Progenitor cell of endocrine pancreas (in vitro differentiated cells): ENCODE measurements around the gene ZIC1. TPM values are rescaled to one million over a fixed set of nuclear protein-coding genes. Genes with fewer than 3 reads are reported as not detected.

Experiments used
- DNase-seq: peaks from one replicate; pipeline ENCODE4 v3.0.0; 2021; ENCODE audit warnings: low spot score; ENCODE audit not compliant: unreplicated experiment
- H3K27ac Mint-ChIP-seq: 2 replicates; pipeline ENCODE4 v1.8.0; 2021; ENCODE audit warnings: mild to moderate bottlenecking, moderate library complexity, mixed read lengths
- H3K27me3 Mint-ChIP-seq: 2 replicates; pipeline ENCODE4 v1.8.0; 2021; ENCODE audit warnings: mixed read lengths
- H3K36me3 Mint-ChIP-seq: 2 replicates; pipeline ENCODE4 v1.8.0; 2022; ENCODE audit warnings: mixed read lengths; ENCODE audit not compliant: insufficient read depth
- H3K4me1 Mint-ChIP-seq: 2 replicates; pipeline ENCODE4 v1.8.0; 2021; ENCODE audit warnings: low read depth, mixed read lengths
- H3K4me3 Mint-ChIP-seq: 2 replicates; pipeline ENCODE4 v1.8.0; 2021; ENCODE audit warnings: low read depth, mild to moderate bottlenecking, moderate library complexity, mixed read lengths
- H3K9me3 Mint-ChIP-seq: 2 replicates; pipeline ENCODE4 v1.8.0; 2021; ENCODE audit warnings: low read depth, mixed read lengths
- total RNA-seq: library from RNA; stranded (reverse); gene quantifications from 2 replicates; pipeline ENCODE4 v1.2.1, GENCODE V29; 2021
- TF ChIP-seq, protein P1 (sequence below): fragments of 200-600 bp; sonication (generic); IDR thresholded peaks from one replicate; pipeline ENCODE4 v1.5.0; 2021; ENCODE audit warnings: antibody characterized with exemption, mild to moderate bottlenecking; ENCODE audit not compliant: unreplicated experiment

Gene ZIC1
- total RNA-seq, 1 donor from 2014 or later: 0.77 TPM

DNA sequence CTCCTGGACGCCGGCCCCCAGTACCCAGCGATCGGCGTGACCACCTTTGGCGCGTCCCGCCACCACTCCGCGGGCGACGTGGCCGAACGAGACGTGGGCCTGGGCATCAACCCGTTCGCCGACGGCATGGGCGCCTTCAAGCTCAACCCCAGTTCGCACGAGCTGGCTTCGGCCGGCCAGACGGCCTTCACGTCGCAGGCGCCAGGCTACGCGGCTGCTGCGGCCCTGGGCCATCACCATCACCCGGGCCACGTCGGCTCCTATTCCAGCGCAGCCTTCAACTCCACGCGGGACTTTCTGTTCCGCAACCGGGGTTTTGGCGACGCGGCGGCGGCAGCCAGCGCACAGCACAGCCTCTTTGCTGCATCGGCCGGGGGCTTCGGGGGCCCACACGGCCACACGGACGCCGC, 956 bp downstream of the ZIC1 start:
- Mint-ChIP-seq H3K9me3 (no peaks in the 10 kb centered on the region), H3K36me3 (no peaks in the 10 kb centered on the region), H3K27ac (no peak overlapping the region), H3K27me3 (peaks cover 91% of the 10 kb centered on the region), H3K4me1 (peaks cover 9% of the 10 kb centered on the region), H3K4me3 (no peak overlapping the region)
- TF ChIP-seq, protein P1, sequence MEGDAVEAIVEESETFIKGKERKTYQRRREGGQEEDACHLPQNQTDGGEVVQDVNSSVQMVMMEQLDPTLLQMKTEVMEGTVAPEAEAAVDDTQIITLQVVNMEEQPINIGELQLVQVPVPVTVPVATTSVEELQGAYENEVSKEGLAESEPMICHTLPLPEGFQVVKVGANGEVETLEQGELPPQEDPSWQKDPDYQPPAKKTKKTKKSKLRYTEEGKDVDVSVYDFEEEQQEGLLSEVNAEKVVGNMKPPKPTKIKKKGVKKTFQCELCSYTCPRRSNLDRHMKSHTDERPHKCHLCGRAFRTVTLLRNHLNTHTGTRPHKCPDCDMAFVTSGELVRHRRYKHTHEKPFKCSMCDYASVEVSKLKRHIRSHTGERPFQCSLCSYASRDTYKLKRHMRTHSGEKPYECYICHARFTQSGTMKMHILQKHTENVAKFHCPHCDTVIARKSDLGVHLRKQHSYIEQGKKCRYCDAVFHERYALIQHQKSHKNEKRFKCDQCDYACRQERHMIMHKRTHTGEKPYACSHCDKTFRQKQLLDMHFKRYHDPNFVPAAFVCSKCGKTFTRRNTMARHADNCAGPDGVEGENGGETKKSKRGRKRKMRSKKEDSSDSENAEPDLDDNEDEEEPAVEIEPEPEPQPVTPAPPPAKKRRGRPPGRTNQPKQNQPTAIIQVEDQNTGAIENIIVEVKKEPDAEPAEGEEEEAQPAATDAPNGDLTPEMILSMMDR: no peak
- DNase-seq: no peak

GRCh38 chr3:147410526-147411237, 1.5 kb downstream of the ZIC1 start:
- no peak for DNase-seq
- Mint-ChIP-seq H3K4me1 (peaks cover 9% of the 10 kb centered on the region), H3K4me3 (peak overlapping the region; percentile 7), H3K9me3 (no peaks in the 10 kb centered on the region), H3K27me3 (peaks cover 91% of the 10 kb centered on the region), H3K27ac (peak overlapping the region; percentile 57), H3K36me3 (no peaks in the 10 kb centered on the region)
- TF ChIP-seq, protein P1: no peak

GRCh38 chr3:147411238-147411814, 2.2 kb downstream of the ZIC1 start:
- Mint-ChIP-seq H3K4me1 (peaks cover 9% of the 10 kb centered on the region), H3K36me3 (no peaks in the 10 kb centered on the region), H3K27ac (peak overlapping the region; percentile 57), H3K9me3 (no peaks in the 10 kb centered on the region), H3K27me3 (peaks cover 91% of the 10 kb centered on the region), H3K4me3 (peak overlapping the region; percentile 7)
- DNase-seq: no peak
- TF ChIP-seq, protein P1: no peak

DNA sequence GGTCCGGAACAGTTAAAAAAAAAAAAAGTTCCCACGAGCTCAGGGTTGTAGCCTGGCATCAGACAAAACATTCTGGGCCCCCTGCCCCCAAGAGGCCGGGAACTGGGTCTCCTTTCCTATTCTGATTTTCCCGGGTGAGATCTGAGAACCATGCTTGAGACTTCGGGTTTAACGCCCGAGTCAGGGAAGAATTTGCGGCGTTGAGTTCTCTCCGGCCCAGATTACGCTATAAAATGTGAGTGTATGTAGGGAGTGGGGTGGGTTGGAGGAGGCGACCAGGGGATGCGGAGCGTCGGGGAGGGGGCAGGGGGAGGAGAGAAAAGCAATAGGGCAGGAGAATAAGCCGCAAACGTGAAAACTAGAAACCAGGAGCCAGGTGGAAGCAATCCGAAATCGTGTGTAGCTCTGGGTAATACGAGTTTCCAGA, 2.7 kb downstream of the ZIC1 start:
- TF ChIP-seq, protein P1: no peak
- Mint-ChIP-seq H3K36me3 (no peaks in the 10 kb centered on the region), H3K4me1 (peaks cover 9% of the 10 kb centered on the region), H3K4me3 (no peak overlapping the region), H3K9me3 (no peaks in the 10 kb centered on the region), H3K27me3 (peaks cover 91% of the 10 kb centered on the region), H3K27ac (no peak overlapping the region)
- DNase-seq: no peak

GRCh38 chr3:147412261-147412916, 3.2 kb downstream of the ZIC1 start:
- TF ChIP-seq, protein P1: no peak
- Mint-ChIP-seq H3K27me3 (peaks cover 91% of the 10 kb centered on the region), H3K36me3 (no peaks in the 10 kb centered on the region), H3K27ac (no peak overlapping the region), H3K9me3 (no peaks in the 10 kb centered on the region), H3K4me1 (peaks cover 9% of the 10 kb centered on the region), H3K4me3 (no peak overlapping the region)
- no peak for DNase-seq
